AG10803 (cell line): ENCODE results near the gene MFF.

ENCODE experiments used
- DNase-seq: peaks from one replicate; pipeline ENCODE4 v3.0.0; 2010; ENCODE audit warnings: low read depth
- H3K4me3 ChIP-seq: 2 replicates; pipeline ENCODE4 v1.5.1; 2011; ENCODE audit warnings: mild to moderate bottlenecking, low read length, control low read depth
- CTCF ChIP-seq: conservative IDR thresholded peaks from 2 replicates; pipeline ENCODE4 v1.5.1; 2011; ENCODE audit warnings: mild to moderate bottlenecking, low read length, control low read depth, inconsistent platforms

The MFF gene

GRCh38 chr2:227398684-227399670, 73.9 kb downstream of the MFF start:
- no peak overlapping the region for H3K4me3 ChIP-seq
- no peak for TF ChIP-seq CTCF
- no peak for DNase-seq

GRCh38 chr2:227401550-227401949, 76.5 kb downstream of the MFF start:
- no peak for TF ChIP-seq CTCF
- H3K4me3 ChIP-seq, result no peak overlapping the region
- no peak for DNase-seq

DNA sequence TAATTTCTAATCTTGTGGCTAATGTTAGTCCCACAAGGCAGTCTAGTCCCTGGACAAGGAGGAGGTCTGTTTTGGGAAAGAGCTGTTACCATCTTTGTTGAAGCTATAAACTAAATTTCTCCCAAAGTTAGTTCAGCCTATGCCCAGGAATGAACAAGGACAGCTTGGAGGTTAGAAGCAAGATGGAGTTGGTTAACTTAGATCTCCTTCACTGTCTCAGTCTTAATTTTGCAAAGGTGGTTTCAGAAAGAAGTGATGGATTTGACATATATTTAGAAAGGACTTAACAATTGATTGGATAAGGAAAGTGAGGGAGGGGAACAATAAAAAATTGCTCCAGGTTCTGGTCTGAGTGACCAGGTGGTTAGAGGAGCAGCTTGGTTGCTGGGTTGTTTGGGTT, 77.3 kb downstream of the MFF start:
- no peak for TF ChIP-seq CTCF
- DNase-seq, result no peak
- H3K4me3 ChIP-seq, result no peak overlapping the region

DNA sequence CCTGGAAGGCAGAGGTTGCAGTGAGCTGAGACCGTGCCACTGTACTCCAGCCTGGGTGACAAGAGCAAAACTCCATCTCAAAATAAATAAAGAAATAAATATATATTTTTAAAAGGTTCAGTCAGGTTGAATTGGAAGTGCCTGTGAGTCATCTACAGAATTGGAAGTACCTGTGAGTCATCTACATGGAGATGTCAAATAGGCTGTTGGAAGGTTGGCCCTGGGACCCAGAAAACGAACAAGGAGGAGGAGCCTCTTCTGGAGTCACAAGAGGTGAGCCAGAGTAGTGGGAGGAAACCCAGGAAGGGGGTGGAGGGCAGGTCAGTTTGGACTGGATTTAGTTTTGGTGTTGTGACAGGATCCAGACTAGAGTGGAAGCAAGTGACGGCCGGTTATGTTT, 77.9 kb downstream of the MFF start:
- DNase-seq, result no peak
- no peak for TF ChIP-seq CTCF
- no peak overlapping the region for H3K4me3 ChIP-seq

DNA sequence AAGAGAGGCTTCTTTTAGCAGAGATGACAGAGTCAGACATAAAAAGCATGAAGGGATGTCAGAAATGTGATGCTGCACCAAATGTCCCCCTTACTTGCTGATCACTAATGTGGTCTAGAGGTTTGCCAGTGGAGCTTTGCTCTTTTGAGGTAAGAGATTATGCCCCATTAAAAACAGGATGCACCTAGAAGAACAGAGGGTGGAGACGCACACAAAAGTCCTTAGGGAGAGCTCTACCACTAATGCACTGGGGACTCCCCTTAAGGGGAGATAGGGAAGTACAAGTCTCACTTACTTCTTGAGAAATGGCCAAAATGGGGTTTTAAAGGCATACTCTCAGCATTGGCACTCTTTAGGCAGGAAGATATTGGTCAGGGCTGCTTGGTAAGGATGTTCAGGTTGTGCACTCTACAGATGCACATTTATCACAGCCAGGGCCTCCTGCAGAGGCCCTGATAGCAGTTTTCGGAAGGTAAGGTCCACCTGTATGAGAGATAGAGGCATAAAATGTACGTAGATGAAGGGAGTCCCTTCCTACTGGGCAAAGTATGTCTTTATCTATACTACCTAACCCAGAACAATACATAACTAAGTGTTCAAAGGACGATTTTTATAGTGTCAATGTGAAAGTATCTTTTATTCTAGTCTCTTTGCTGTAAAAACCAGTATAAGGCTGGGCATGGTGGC, 79.7 kb downstream of the MFF start:
- H3K4me3 ChIP-seq, result no peak overlapping the region
- no peak for TF ChIP-seq CTCF
- DNase-seq, result no peak

DNA sequence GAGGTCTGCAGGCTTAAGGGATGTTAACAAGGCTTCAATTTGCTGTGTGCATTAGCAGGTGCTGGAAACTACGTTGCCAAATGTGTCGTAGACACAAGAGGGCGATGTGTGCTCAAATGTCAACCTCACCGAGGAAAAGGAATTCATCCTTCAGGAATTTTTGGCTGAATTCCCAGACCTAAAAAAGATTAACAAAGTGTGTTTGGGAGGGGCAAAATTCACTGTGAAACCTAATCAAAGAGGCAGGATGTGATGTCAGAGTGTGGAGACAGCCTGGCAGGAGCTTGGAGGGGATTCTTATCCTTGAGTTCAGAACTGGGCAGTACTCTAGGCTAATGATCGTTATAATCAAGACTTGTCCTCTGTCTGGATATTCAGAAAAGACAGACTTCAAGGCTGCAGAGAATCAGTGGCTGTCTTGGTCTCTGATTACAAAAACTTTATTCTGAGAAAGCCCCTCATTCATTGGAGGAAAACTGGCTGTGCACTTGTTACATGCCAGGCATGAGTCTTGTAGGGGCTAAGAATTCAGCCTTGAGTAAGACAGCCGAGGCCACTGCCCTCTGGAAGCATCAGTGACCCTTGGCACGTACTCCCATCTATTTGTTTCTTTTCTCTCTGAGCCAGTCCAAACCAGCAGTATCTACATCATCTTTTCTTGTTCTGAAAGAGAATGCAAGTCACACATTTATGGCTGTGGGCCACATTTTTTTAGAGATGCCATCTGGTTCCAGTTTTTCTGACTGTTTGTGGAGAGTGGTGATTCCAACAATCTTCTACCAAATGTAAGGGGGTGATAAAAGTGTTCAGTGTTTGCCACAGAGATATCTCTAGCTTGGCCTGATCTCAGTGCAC, 81.4 kb downstream of the MFF start:
- H3K4me3 ChIP-seq, result peak overlapping the region; percentile 24
- peak; percentile 88 for TF ChIP-seq CTCF
- peak; percentile 97 for DNase-seq
